HUES6 (cell line): ENCODE data around the gene TSBP1.

ENCODE experiments used
- H3K27ac ChIP-seq: 2 replicates; pipeline ENCODE4 v1.7.0; 2013; ENCODE audit warnings: low read depth, mild to moderate bottlenecking, low read length, inconsistent platforms
- H3K27me3 ChIP-seq: 2 replicates; pipeline ENCODE4 v1.6.1; 2013; ENCODE audit warnings: low read length; ENCODE audit not compliant: control insufficient read depth, insufficient read depth
- H3K36me3 ChIP-seq: 2 replicates; pipeline ENCODE4 v1.6.1; 2013; ENCODE audit warnings: low read length; ENCODE audit not compliant: control insufficient read depth, insufficient read depth
- H3K4me1 ChIP-seq: 2 replicates; pipeline ENCODE4 v1.6.1; 2013; ENCODE audit warnings: low read length; ENCODE audit not compliant: control insufficient read depth, insufficient read depth
- H3K4me3 ChIP-seq: 2 replicates; pipeline ENCODE4 v1.5.1; 2013; ENCODE audit warnings: low read depth, low read length
- H3K9ac ChIP-seq: one replicate; pipeline ENCODE4 v1.6.1; 2013; ENCODE audit warnings: mild to moderate bottlenecking, low read length
- H3K9me3 ChIP-seq: 2 replicates; pipeline ENCODE4 v1.6.1; 2013; ENCODE audit warnings: low read depth, low read length; ENCODE audit not compliant: control insufficient read depth, insufficient read depth

TSBP1 gene

GRCh38 chr6:32244946-32245398 is 126.7 kb downstream of the TSBP1 start:
- H3K36me3 ChIP-seq = no peaks in the 10 kb centered on the region
- H3K27me3 ChIP-seq = peaks cover 6% of the 10 kb centered on the region; the same call in 1 of the 2 replicates
- no peak overlapping the region for H3K27ac ChIP-seq
- no peak overlapping the region for H3K9ac ChIP-seq
- H3K4me1 ChIP-seq = no peaks in the 10 kb centered on the region
- H3K4me3 ChIP-seq = peak overlapping the region; percentile 25; the same call in 1 of the 2 replicates
- peaks cover 20% of the 10 kb centered on the region for H3K9me3 ChIP-seq

DNA sequence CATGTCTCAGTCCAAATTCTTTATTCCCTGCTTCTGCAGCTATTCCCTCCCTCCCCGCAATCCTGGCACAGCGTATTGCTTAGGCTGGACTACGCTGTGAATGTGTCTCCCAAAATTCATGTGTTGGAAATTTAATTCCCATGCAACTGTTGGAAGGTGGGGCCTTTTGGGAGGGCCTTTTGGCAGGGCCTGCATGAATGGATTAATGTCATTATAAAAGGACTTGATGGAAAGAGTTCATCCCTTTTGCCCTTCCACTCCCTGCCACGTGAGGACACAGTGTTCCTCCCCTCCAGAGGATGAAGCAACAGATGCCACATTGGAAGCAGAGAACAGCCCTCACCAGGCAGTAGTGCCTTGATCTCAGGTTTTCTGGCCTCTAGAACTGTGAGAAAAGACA is 127.4 kb downstream of the TSBP1 start:
- Histone ChIP-seq H3K27me3 (peaks cover 6% of the 10 kb centered on the region; the same call in 1 of the 2 replicates), H3K36me3 (no peaks in the 10 kb centered on the region), H3K4me3 (no peak overlapping the region), H3K9me3 (peaks cover 14% of the 10 kb centered on the region), H3K9ac (no peak overlapping the region), H3K27ac (no peak overlapping the region), H3K4me1 (no peaks in the 10 kb centered on the region)
